ENCODE data around the gene CHAT. TPM values are rescaled to one million over a fixed set of nuclear protein-coding genes. Genes with fewer than 3 reads are reported as not detected.

CHAT gene
- total RNA-seq, 1 experiment from 2014 or later, result not detected

DNA sequence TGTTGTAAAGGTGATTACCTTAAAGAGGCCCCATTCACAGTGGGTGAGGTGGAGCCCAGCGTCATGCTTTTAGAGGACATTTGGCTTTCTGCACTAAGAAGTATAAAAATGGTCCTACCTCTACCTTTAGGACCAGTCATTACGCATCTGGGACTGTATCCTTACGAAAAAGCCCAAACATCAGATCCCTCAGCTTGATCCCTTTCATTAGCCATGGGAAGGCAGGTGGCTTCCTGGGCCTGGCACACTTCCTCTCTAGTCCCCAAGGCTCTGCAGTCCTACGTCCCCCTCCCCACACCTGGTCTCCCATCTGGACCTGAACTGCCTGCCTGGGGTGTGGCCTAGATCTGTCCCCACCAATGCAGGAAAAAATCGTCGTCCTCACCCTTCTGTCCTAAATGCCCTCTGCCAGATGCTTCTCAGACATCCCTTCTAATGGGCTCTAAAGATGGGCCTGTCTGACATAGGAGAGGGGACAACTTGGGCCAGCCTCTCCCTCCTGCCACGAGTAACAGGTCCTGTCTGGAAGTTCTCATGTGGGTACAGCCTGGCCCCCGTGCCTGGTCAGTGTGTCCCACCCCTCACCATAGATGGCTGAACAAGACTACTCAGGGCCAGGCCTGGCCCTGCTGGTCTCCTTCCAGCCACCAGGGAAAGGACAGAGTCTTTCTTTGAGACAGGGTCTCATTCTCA lies 15.5 kb upstream of the CHAT start:
- Histone ChIP-seq H4K20me1 (ENCODE audit: control insufficient read depth, insufficient read depth, insufficient read length) (no peaks in the 10 kb centered on the region), H2AFZ (ENCODE audit: low read length) (no peak overlapping the region), H3K9ac (ENCODE audit: extremely low read depth, insufficient read length, low read length) (no peak overlapping the region), H2BK20ac (ENCODE audit: low read depth, low read length, poor library complexity, severe bottlenecking) (no peak overlapping the region), H3K4ac (ENCODE audit: low read depth, low read length) (no peak overlapping the region), H3K4me1 (ENCODE audit: insufficient read depth, low read length) (no peaks in the 10 kb centered on the region), H2BK15ac (ENCODE audit: low read depth, low read length) (no peak overlapping the region), H3K27me3 (ENCODE audit: insufficient read depth, low read length) (peaks cover 3% of the 10 kb centered on the region; the same call in 1 of the 2 replicates), H2BK12ac (ENCODE audit: insufficient read length, low read depth, low read length) (no peak overlapping the region), H3K4me2 (ENCODE audit: insufficient read depth, insufficient read length, low read length) (no peak overlapping the region), H2AK5ac (ENCODE audit: insufficient read length, low read length) (no peak overlapping the region), H4K5ac (ENCODE audit: insufficient read length, low read depth, low read length) (no peak overlapping the region), H3K9me3 (ENCODE audit: control insufficient read depth, low read depth, low read length) (no peaks in the 10 kb centered on the region), H3K23ac (ENCODE audit: insufficient read length, low read depth, low read length) (no peak overlapping the region), H2BK120ac (ENCODE audit: low read depth, low read length, poor library complexity, severe bottlenecking) (no peak overlapping the region), H3K79me1 (ENCODE audit: insufficient read depth, low read depth, low read length, poor library complexity, severe bottlenecking) (no peaks in the 10 kb centered on the region), H3K79me2 (ENCODE audit: insufficient read depth, low read length) (no peaks in the 10 kb centered on the region), H3K18ac (ENCODE audit: insufficient read length, low read depth, low read length) (no peak overlapping the region), H4K8ac (replicated peaks; ENCODE audit: insufficient read length, low read depth, low read length) (no peak overlapping the region), H4K91ac (ENCODE audit: insufficient read length, low read depth, low read length) (no peak overlapping the region), H3K27ac (ENCODE audit: insufficient read length, low read depth, low read length) (no peak overlapping the region), H3K14ac (ENCODE audit: insufficient read depth, low read length) (no peak overlapping the region), H2BK5ac (ENCODE audit: insufficient read length, low read length) (no peak overlapping the region), H3K23me2 (ENCODE audit: insufficient read length, low read depth, low read length, poor library complexity, severe bottlenecking) (no peaks in the 10 kb centered on the region), H3K56ac (ENCODE audit: insufficient read length, low read depth, low read length) (no peak overlapping the region), H3T11ph (ENCODE audit: low read length) (no peak overlapping the region)
- Mint-ChIP-seq H3K4me1 (peaks cover 11 to 13% of the 10 kb centered on the region in 2 experiments), H3K4me3 (no peak overlapping the region), H3K27me3 (ENCODE audit: low read depth) (peaks cover 59% of the 10 kb centered on the region), H3K9me3 (no peaks in the 10 kb centered on the region), H3K36me3 (ENCODE audit: insufficient read depth in 1 of 3, low read depth in 3 of 3) (no peaks in the 10 kb centered on the region), H3K27ac (peak overlapping the region in 1 of 3 experiments; percentile 84; a peak in 1 of 7 replicates)
- DNase-seq, result no peak
- no CpG with 5 or more reads among the region's 8 CpGs for WGBS (ENCODE audit: extremely low coverage, insufficient read length, low lambda C conversion rate)
- TF ChIP-seq, protein P1, sequence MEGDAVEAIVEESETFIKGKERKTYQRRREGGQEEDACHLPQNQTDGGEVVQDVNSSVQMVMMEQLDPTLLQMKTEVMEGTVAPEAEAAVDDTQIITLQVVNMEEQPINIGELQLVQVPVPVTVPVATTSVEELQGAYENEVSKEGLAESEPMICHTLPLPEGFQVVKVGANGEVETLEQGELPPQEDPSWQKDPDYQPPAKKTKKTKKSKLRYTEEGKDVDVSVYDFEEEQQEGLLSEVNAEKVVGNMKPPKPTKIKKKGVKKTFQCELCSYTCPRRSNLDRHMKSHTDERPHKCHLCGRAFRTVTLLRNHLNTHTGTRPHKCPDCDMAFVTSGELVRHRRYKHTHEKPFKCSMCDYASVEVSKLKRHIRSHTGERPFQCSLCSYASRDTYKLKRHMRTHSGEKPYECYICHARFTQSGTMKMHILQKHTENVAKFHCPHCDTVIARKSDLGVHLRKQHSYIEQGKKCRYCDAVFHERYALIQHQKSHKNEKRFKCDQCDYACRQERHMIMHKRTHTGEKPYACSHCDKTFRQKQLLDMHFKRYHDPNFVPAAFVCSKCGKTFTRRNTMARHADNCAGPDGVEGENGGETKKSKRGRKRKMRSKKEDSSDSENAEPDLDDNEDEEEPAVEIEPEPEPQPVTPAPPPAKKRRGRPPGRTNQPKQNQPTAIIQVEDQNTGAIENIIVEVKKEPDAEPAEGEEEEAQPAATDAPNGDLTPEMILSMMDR (conservative IDR thresholded peaks at IDR 0.05), result no peak
